ENCODE data around the gene KCNN3. TPM values are rescaled to one million over a fixed set of nuclear protein-coding genes. Genes with fewer than 3 reads are reported as not detected.

The KCNN3 gene
- total RNA-seq, 1 donor from 2014 or later, result 4.3 TPM

DNA sequence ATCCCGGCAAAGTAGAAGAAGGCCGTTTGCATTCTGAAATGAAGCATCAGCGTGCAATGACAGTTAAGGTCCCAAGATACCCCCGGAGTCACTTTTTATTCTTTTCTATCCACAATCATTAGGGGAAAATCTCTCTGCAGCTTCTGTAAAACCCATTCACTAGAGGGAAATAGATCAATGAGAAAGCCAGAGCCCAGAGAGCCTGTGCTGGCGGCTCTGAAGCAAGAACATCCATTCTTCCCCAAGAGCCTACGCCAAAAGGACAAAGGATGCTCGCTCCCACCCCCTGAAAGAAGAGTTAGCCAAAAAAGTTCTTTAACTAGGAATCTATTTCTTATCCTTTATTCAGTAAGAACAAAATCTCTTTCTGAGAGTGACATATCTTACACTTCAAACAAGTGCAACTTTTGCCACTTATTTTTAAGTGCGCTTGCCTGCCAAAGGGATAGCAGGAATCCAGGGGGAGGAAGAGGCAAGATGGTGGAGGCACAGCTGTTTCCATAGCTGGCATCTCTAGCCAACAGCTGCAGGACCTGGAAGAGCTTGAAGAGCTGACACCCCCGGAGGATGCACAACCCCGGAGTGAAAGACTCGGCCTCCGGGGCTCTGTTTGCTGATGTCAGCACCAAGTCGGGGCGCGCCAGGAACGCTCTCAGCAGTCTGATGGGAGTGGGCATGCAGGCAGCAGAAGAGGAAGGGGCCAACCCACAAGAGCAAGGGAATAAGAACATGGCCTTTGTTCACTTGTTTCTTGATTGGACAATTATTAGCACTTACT, 68.7 kb downstream of the KCNN3 start:
- no peaks in the 10 kb centered on the region for H3K27me3 ChIP-seq
- Mint-ChIP-seq H3K36me3 (no peaks in the 10 kb centered on the region), H3K4me1 (peaks cover 25% of the 10 kb centered on the region), H3K27ac (no peak overlapping the region), H3K4me3 (no peak overlapping the region), H3K27me3 (ENCODE audit: insufficient read depth, low read depth) (peaks cover 4% of the 10 kb centered on the region), H3K9me3 (no peaks in the 10 kb centered on the region)
- H3K4me3 ChIP-seq, result no peak overlapping the region
- no peak for DNase-seq (ENCODE audit: low spot score)
- H4K20me1 ChIP-seq (ENCODE audit: low read depth), result no peaks in the 10 kb centered on the region
- no peaks in the 10 kb centered on the region for H3K36me3 ChIP-seq
- H3K9me3 ChIP-seq (ENCODE audit: low read depth), result no peaks in the 10 kb centered on the region
- no peak overlapping the region for H3K27ac ChIP-seq
- H3K4me1 ChIP-seq, result peaks cover 7% of the 10 kb centered on the region
- TF ChIP-seq EZH2phosphoT487 (IDR thresholded peaks at IDR 0.05) (no peak), EZH2 (IDR thresholded peaks at IDR 0.05) (no peak)
- TF ChIP-seq, protein P1, sequence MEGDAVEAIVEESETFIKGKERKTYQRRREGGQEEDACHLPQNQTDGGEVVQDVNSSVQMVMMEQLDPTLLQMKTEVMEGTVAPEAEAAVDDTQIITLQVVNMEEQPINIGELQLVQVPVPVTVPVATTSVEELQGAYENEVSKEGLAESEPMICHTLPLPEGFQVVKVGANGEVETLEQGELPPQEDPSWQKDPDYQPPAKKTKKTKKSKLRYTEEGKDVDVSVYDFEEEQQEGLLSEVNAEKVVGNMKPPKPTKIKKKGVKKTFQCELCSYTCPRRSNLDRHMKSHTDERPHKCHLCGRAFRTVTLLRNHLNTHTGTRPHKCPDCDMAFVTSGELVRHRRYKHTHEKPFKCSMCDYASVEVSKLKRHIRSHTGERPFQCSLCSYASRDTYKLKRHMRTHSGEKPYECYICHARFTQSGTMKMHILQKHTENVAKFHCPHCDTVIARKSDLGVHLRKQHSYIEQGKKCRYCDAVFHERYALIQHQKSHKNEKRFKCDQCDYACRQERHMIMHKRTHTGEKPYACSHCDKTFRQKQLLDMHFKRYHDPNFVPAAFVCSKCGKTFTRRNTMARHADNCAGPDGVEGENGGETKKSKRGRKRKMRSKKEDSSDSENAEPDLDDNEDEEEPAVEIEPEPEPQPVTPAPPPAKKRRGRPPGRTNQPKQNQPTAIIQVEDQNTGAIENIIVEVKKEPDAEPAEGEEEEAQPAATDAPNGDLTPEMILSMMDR (IDR thresholded peaks at IDR 0.05), result no peak
- H2AFZ ChIP-seq (replicated peaks), result no peak overlapping the region
- no peaks in the 10 kb centered on the region for H3K79me2 ChIP-seq (ENCODE audit: low read depth)
- H3K9ac ChIP-seq, result no peak overlapping the region
- H3F3A ChIP-seq (ENCODE audit: low read depth), result no peaks in the 10 kb centered on the region
- no peak overlapping the region for H3K4me2 ChIP-seq

DNA sequence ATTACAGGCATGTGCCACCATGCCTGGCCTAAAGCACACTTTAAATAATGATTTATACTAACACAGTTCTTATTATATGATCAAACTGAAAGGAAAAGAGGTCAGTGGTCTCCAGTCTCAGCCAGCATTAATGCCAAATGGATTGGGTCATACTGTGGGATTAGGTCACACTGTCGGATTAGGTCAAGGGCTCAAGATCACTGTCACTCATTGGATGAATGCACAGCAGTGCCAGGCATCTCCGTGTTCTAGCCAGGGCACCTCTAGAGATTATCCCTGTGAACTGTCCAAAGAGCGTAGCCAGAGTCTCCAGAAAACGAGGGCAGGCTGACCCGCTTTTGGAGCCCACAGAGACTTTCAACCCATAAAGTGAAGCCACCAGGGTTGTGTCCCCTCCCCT, 70.9 kb downstream of the KCNN3 start:
- H3K4me3 Mint-ChIP-seq, result no peak overlapping the region
- TF ChIP-seq EZH2 (IDR thresholded peaks at IDR 0.05) (no peak), EZH2phosphoT487 (IDR thresholded peaks at IDR 0.05) (no peak)
- TF ChIP-seq, protein P1 (IDR thresholded peaks at IDR 0.05), result no peak
- Histone ChIP-seq H3K9ac (no peak overlapping the region), H3F3A (ENCODE audit: low read depth) (no peaks in the 10 kb centered on the region), H3K4me2 (no peak overlapping the region), H3K79me2 (ENCODE audit: low read depth) (no peaks in the 10 kb centered on the region), H3K9me3 (ENCODE audit: low read depth) (no peaks in the 10 kb centered on the region), H3K27me3 (no peaks in the 10 kb centered on the region), H3K36me3 (no peaks in the 10 kb centered on the region), H3K4me3 (no peak overlapping the region), H3K4me1 (no peaks in the 10 kb centered on the region), H2AFZ (replicated peaks) (no peak overlapping the region), H3K27ac (no peak overlapping the region), H4K20me1 (ENCODE audit: low read depth) (no peaks in the 10 kb centered on the region)
- H3K27me3 Mint-ChIP-seq (ENCODE audit: insufficient read depth, low read depth), result peaks cover 10% of the 10 kb centered on the region
- peaks cover 4% of the 10 kb centered on the region for H3K4me1 Mint-ChIP-seq
- no peak overlapping the region for H3K27ac Mint-ChIP-seq
- no peaks in the 10 kb centered on the region for H3K36me3 Mint-ChIP-seq
- H3K9me3 Mint-ChIP-seq, result no peaks in the 10 kb centered on the region
- DNase-seq (ENCODE audit: low spot score), result no peak

DNA sequence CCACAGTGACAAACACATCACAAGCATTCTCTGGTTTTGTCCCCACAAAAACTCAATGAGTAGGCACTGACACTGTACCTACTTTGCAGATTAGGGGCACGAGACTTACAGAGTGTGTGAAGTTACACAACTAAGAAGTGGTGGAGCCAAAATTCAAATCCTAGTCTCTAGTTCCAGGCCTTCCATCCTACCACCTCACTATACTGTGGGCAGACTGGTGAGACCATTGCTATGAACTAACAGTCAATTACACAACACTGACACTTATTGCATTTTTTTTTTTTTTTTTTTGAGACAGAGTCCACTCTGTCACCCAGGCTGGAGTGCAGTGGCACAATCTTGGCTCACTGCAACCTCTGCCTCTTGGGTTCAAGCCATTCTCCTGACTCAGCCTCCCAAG, 71.4 kb downstream of the KCNN3 start:
- H4K20me1 ChIP-seq (ENCODE audit: low read depth), result no peaks in the 10 kb centered on the region
- Mint-ChIP-seq H3K27ac (no peak overlapping the region), H3K27me3 (ENCODE audit: insufficient read depth, low read depth) (peaks cover 10% of the 10 kb centered on the region), H3K4me3 (no peak overlapping the region), H3K9me3 (no peaks in the 10 kb centered on the region), H3K4me1 (peaks cover 7% of the 10 kb centered on the region), H3K36me3 (no peaks in the 10 kb centered on the region)
- no peaks in the 10 kb centered on the region for H3K27me3 ChIP-seq
- no peak overlapping the region for H3K27ac ChIP-seq
- no peak overlapping the region for H3K9ac ChIP-seq
- no peak overlapping the region for H2AFZ ChIP-seq (replicated peaks)
- H3K79me2 ChIP-seq (ENCODE audit: low read depth), result no peaks in the 10 kb centered on the region
- H3K36me3 ChIP-seq, result no peaks in the 10 kb centered on the region
- H3F3A ChIP-seq (ENCODE audit: low read depth), result no peaks in the 10 kb centered on the region
- no peak overlapping the region for H3K4me3 ChIP-seq
- peaks cover 4% of the 10 kb centered on the region for H3K4me1 ChIP-seq
- no peaks in the 10 kb centered on the region for H3K9me3 ChIP-seq (ENCODE audit: low read depth)
- no peak for DNase-seq (ENCODE audit: low spot score)
- TF ChIP-seq, protein P1 (IDR thresholded peaks at IDR 0.05), result no peak
- TF ChIP-seq EZH2 (IDR thresholded peaks at IDR 0.05) (no peak), EZH2phosphoT487 (IDR thresholded peaks at IDR 0.05) (no peak)
- no peak overlapping the region for H3K4me2 ChIP-seq
